GM21423 (cell line): ENCODE measurements around the gene ELOVL1.

Source experiments
- ATAC-seq: cut with Tn5 transposase; IDR thresholded peaks from one replicate; pipeline ENCODE4 v1.9.1; 2021; ENCODE audit warnings: mild to moderate bottlenecking, moderate library complexity; ENCODE audit not compliant: unreplicated experiment

ELOVL1 gene

GRCh38 chr1:43358121-43358745 is 9.6 kb downstream of the ELOVL1 start:
- peak; percentile 9 for ATAC-seq

- no peak for ATAC-seq
Observed at GRCh38 chr1:43357251-43357650, 10.6 kb downstream of the ELOVL1 start.

GRCh38 chr1:43354936-43355335 is 12.9 kb downstream of the ELOVL1 start:
- no peak for ATAC-seq

- ATAC-seq = no peak
Observed at GRCh38 chr1:43354471-43354870, 13.3 kb downstream of the ELOVL1 start.

GRCh38 chr1:43352881-43353280 is 14.9 kb downstream of the ELOVL1 start:
- ATAC-seq = no peak

- ATAC-seq = no peak
Observed at GRCh38 chr1:43352351-43352705, 15.5 kb downstream of the ELOVL1 start.

- ATAC-seq = no peak
Observed at GRCh38 chr1:43351421-43352350, 16.1 kb downstream of the ELOVL1 start.

GRCh38 chr1:43350976-43351375 is 16.8 kb downstream of the ELOVL1 start:
- no peak for ATAC-seq

- no peak for ATAC-seq
Observed at GRCh38 chr1:43349594-43350306, 18.1 kb downstream of the ELOVL1 start.

GRCh38 chr1:43348809-43349593 is 18.8 kb downstream of the ELOVL1 start:
- ATAC-seq = peak; percentile 58

GRCh38 chr1:43348343-43348808 is 19.4 kb downstream of the ELOVL1 start:
- no peak for ATAC-seq

GRCh38 chr1:43346636-43347035 is 21.2 kb downstream of the ELOVL1 start:
- no peak for ATAC-seq

GRCh38 chr1:43345120-43345519 is 22.7 kb downstream of the ELOVL1 start:
- no peak for ATAC-seq

GRCh38 chr1:43344267-43344850 is 23.5 kb downstream of the ELOVL1 start:
- no peak for ATAC-seq

GRCh38 chr1:43340559-43340958 is 27.3 kb downstream of the ELOVL1 start:
- no peak for ATAC-seq

GRCh38 chr1:43339584-43340232 is 28.1 kb downstream of the ELOVL1 start:
- no peak for ATAC-seq

GRCh38 chr1:43338001-43338400 is 29.8 kb downstream of the ELOVL1 start:
- no peak for ATAC-seq

GRCh38 chr1:43337588-43337987 is 30.2 kb downstream of the ELOVL1 start, which contains the start of gene MPL:
TSS of gene MPL (plus strand) at chr1:43337818. CDS start at chr1:43337849, 31 bp downstream.
- ATAC-seq = no peak

GRCh38 chr1:43334453-43335205 is 33.2 kb downstream of the ELOVL1 start:
- ATAC-seq = no peak
